Measurements from ENCODE around the gene PTPRN2. TPM values are rescaled to one million over a fixed set of nuclear protein-coding genes. Genes with fewer than 3 reads are reported as not detected.
"Not testable (repeated sequence)": the region's sequence is repeated elsewhere in the genome, so short reads cannot be mapped to it uniquely, and the experiment has no call there.

The PTPRN2 gene
- polyA plus RNA-seq, 6 donors from 2014 or later = 1.4 to 4.6 (median 3.8) TPM

- Mint-ChIP-seq H3K4me1 (no peaks in the 10 kb centered on the region), H3K27me3 (no peaks in the 10 kb centered on the region), H3K4me3 (no peak overlapping the region), H3K9me3 (no peaks in the 10 kb centered on the region), H3K27ac (no peak overlapping the region), H3K36me3 (no peaks in the 10 kb centered on the region)
- DNase-seq (no peak), ATAC-seq (ENCODE audit: low read depth in 2 of 2) (no peak)
Observed at GRCh38 chr7:157784041-157784835, 803.4 kb downstream of the PTPRN2 start.

- H3K36me3 Mint-ChIP-seq = peaks cover 2 to 3% of the 10 kb centered on the region in 2 donors
- ATAC-seq (ENCODE audit: low read depth in 2 of 2) (no peak), DNase-seq (no peak)
- peaks cover 0 to 1% (median 0%) of the 10 kb centered on the region in 3 donors for H3K4me1 Mint-ChIP-seq
- peaks cover 0 to 2% (median 2%) of the 10 kb centered on the region in 7 donors for H3K9me3 Mint-ChIP-seq
- peaks cover 2 to 4% (median 2%) of the 10 kb centered on the region in 3 donors for H3K27me3 Mint-ChIP-seq
- no peak overlapping the region for H3K27ac Mint-ChIP-seq
- H3K4me3 Mint-ChIP-seq = no peak overlapping the region
Observed at GRCh38 chr7:157782041-157782440, 805.6 kb downstream of the PTPRN2 start.

- Mint-ChIP-seq H3K4me1 (peaks cover 0 to 4% (median 0%) of the 10 kb centered on the region in 3 donors), H3K27me3 (peaks cover 4 to 8% (median 6%) of the 10 kb centered on the region in 3 donors), H3K9me3 (peaks cover 0 to 6% (median 4%) of the 10 kb centered on the region in 7 donors), H3K4me3 (no peak overlapping the region), H3K36me3 (peaks cover 5 to 8% of the 10 kb centered on the region in 2 donors), H3K27ac (no peak overlapping the region)
- ATAC-seq (ENCODE audit: low read depth in 2 of 2) = no peak
- no peak for DNase-seq
Observed at GRCh38 chr7:157780721-157781120, 806.9 kb downstream of the PTPRN2 start.

- no peak overlapping the region for H3K27ac Mint-ChIP-seq
- H3K9me3 Mint-ChIP-seq = peaks cover 0 to 6% (median 4%) of the 10 kb centered on the region in 7 donors
- peaks cover 4 to 8% (median 6%) of the 10 kb centered on the region in 3 donors for H3K27me3 Mint-ChIP-seq
- H3K4me3 Mint-ChIP-seq = no peak overlapping the region
- H3K36me3 Mint-ChIP-seq = peaks cover 5 to 8% of the 10 kb centered on the region in 2 donors
- H3K4me1 Mint-ChIP-seq = peaks cover 0 to 4% (median 0%) of the 10 kb centered on the region in 3 donors
- DNase-seq (no peak), ATAC-seq (ENCODE audit: low read depth in 2 of 2) (no peak)
Observed at GRCh38 chr7:157780312-157780711, 807.3 kb downstream of the PTPRN2 start.

GRCh38 chr7:157779206-157779605 lies 808.4 kb downstream of the PTPRN2 start:
- peaks cover 4 to 8% (median 6%) of the 10 kb centered on the region in 3 donors for H3K27me3 Mint-ChIP-seq
- peaks cover 0 to 6% (median 4%) of the 10 kb centered on the region in 7 donors for H3K9me3 Mint-ChIP-seq
- no peak for ATAC-seq (ENCODE audit: low read depth in 2 of 2)
- H3K36me3 Mint-ChIP-seq = peaks cover 5 to 8% of the 10 kb centered on the region in 2 donors
- DNase-seq = no peak
- no peak overlapping the region for H3K27ac Mint-ChIP-seq
- H3K4me3 Mint-ChIP-seq = no peak overlapping the region
- H3K4me1 Mint-ChIP-seq = peaks cover 0 to 4% (median 0%) of the 10 kb centered on the region in 3 donors

- not testable (repeated sequence) for H3K4me1 Mint-ChIP-seq; H3K27me3 Mint-ChIP-seq; DNase-seq; H3K36me3 Mint-ChIP-seq; H3K27ac Mint-ChIP-seq; ATAC-seq (ENCODE audit: low read depth in 2 of 2); H3K4me3 Mint-ChIP-seq
- peaks cover 0 to 13% (median 4%) of the 10 kb centered on the region in 7 donors for H3K9me3 Mint-ChIP-seq
Observed at GRCh38 chr7:157777194-157777762, 810.3 kb downstream of the PTPRN2 start.

GRCh38 chr7:157775560-157776332 lies 811.9 kb downstream of the PTPRN2 start:
- DNase-seq = no peak
- no peak overlapping the region for H3K4me3 Mint-ChIP-seq
- H3K27me3 Mint-ChIP-seq = peaks cover 6 to 19% (median 12%) of the 10 kb centered on the region in 3 donors
- H3K4me1 Mint-ChIP-seq = peaks cover 0 to 4% (median 0%) of the 10 kb centered on the region in 3 donors
- peaks cover 5 to 18% of the 10 kb centered on the region in 2 donors for H3K36me3 Mint-ChIP-seq
- H3K9me3 Mint-ChIP-seq = peaks cover 2 to 22% (median 9%) of the 10 kb centered on the region in 7 donors
- no peak for ATAC-seq (ENCODE audit: low read depth in 2 of 2)
- H3K27ac Mint-ChIP-seq = peak overlapping the region in 2 of 6 donors; percentile 44 to 81

GRCh38 chr7:157775021-157775559 lies 812.5 kb downstream of the PTPRN2 start:
- Mint-ChIP-seq H3K4me1 (peaks cover 0 to 4% (median 0%) of the 10 kb centered on the region in 3 donors), H3K27ac (peak overlapping the region in 1 of 6 donors; percentile 81), H3K9me3 (peaks cover 2 to 22% (median 9%) of the 10 kb centered on the region in 7 donors), H3K4me3 (no peak overlapping the region), H3K27me3 (peaks cover 6 to 19% (median 12%) of the 10 kb centered on the region in 3 donors), H3K36me3 (peaks cover 5 to 18% of the 10 kb centered on the region in 2 donors)
- ATAC-seq (ENCODE audit: low read depth in 2 of 2) (no peak), DNase-seq (no peak)

- DNase-seq = no peak
- ATAC-seq (ENCODE audit: low read depth in 2 of 2) = no peak
- Mint-ChIP-seq H3K4me1 (peaks cover 0 to 4% (median 0%) of the 10 kb centered on the region in 3 donors), H3K27ac (no peak overlapping the region), H3K36me3 (peaks cover 5 to 18% of the 10 kb centered on the region in 2 donors), H3K4me3 (no peak overlapping the region), H3K27me3 (peaks cover 6 to 19% (median 12%) of the 10 kb centered on the region in 3 donors), H3K9me3 (peaks cover 2 to 22% (median 9%) of the 10 kb centered on the region in 7 donors)
Observed at GRCh38 chr7:157774495-157774894, 813.1 kb downstream of the PTPRN2 start.

GRCh38 chr7:157773361-157773760 lies 814.3 kb downstream of the PTPRN2 start:
- ATAC-seq (ENCODE audit: low read depth in 2 of 2) (no peak), DNase-seq (no peak)
- H3K27me3 Mint-ChIP-seq = peaks cover 6 to 19% (median 12%) of the 10 kb centered on the region in 3 donors
- H3K27ac Mint-ChIP-seq = no peak overlapping the region
- peaks cover 5 to 18% of the 10 kb centered on the region in 2 donors for H3K36me3 Mint-ChIP-seq
- no peak overlapping the region for H3K4me3 Mint-ChIP-seq
- H3K9me3 Mint-ChIP-seq = peaks cover 2 to 22% (median 9%) of the 10 kb centered on the region in 7 donors
- H3K4me1 Mint-ChIP-seq = peaks cover 0 to 4% (median 0%) of the 10 kb centered on the region in 3 donors

GRCh38 chr7:157772486-157773130 lies 815.0 kb downstream of the PTPRN2 start:
- Mint-ChIP-seq H3K27me3 (peaks cover 6 to 19% (median 12%) of the 10 kb centered on the region in 3 donors), H3K36me3 (peaks cover 5 to 18% of the 10 kb centered on the region in 2 donors), H3K4me1 (peaks cover 0 to 4% (median 0%) of the 10 kb centered on the region in 3 donors), H3K27ac (no peak overlapping the region), H3K4me3 (peak overlapping the region in 1 of 8 donors; percentile 61), H3K9me3 (peaks cover 2 to 22% (median 9%) of the 10 kb centered on the region in 7 donors)
- DNase-seq (no peak), ATAC-seq (ENCODE audit: low read depth in 2 of 2) (no peak)

- H3K4me3 Mint-ChIP-seq = no peak overlapping the region
- H3K4me1 Mint-ChIP-seq = no peaks in the 10 kb centered on the region
- peaks cover 0 to 12% of the 10 kb centered on the region in 2 donors for H3K36me3 Mint-ChIP-seq
- ATAC-seq (ENCODE audit: low read depth in 2 of 2) (no peak), DNase-seq (no peak)
- H3K27me3 Mint-ChIP-seq = peaks cover under 1 to 12% (median 7%) of the 10 kb centered on the region in 3 donors
- peak overlapping the region in 2 of 6 donors; percentile 13 to 45 for H3K27ac Mint-ChIP-seq
- H3K9me3 Mint-ChIP-seq = peaks cover 2 to 17% (median 9%) of the 10 kb centered on the region in 7 donors
Observed at GRCh38 chr7:157771689-157772088, 815.9 kb downstream of the PTPRN2 start.
